ENCODE measurements around the gene FEN1. TPM values are rescaled to one million over a fixed set of nuclear protein-coding genes. Genes with fewer than 3 reads are reported as not detected.

Gene FEN1
- total RNA-seq, 1 experiment from 2014 or later, result 21.5 TPM

DNA sequence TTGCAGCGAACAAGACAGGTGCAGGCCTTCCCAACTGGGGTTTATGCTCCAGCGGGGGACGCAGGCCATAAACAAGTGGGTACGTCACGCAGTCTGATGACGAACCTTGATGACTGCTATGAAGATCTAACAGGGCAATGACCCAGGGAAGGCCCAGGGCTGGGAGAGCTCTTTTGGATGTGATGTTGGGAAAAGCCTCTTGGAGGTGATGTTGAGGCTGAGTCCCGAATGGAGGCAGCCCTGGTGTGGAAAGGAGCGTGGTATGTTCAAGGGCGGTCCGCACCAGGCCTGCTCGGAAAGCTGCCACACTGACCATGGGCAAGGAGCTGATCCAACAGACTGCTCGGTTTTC is 41.2 kb downstream of the FEN1 start:
- ChIA-PET CTCF (interaction anchor here (0.7 kb wide), 1 partner anchor 282 kb away, joined by 3 read pairs; no protein-coding TSS in a partner anchor), POLR2A (interaction anchor here (0.7 to 1.0 kb wide), 2 partner anchors 133 to 134 kb away, joined by 3 read pairs; no protein-coding TSS in a partner anchor)
- Mint-ChIP-seq H3K27me3 (ENCODE audit: insufficient read depth, unreplicated experiment) (no peaks in the 10 kb centered on the region), H3K4me1 (ENCODE audit: insufficient read depth, unreplicated experiment) (peaks cover 8% of the 10 kb centered on the region), H3K9me3 (ENCODE audit: unreplicated experiment) (no peaks in the 10 kb centered on the region), H3K27ac (ENCODE audit: low read depth, unreplicated experiment) (no peak overlapping the region), H3K4me3 (ENCODE audit: unreplicated experiment) (no peak overlapping the region), H3K36me3 (ENCODE audit: insufficient read depth, unreplicated experiment) (no peaks in the 10 kb centered on the region)
- TF ChIP-seq, protein P1, sequence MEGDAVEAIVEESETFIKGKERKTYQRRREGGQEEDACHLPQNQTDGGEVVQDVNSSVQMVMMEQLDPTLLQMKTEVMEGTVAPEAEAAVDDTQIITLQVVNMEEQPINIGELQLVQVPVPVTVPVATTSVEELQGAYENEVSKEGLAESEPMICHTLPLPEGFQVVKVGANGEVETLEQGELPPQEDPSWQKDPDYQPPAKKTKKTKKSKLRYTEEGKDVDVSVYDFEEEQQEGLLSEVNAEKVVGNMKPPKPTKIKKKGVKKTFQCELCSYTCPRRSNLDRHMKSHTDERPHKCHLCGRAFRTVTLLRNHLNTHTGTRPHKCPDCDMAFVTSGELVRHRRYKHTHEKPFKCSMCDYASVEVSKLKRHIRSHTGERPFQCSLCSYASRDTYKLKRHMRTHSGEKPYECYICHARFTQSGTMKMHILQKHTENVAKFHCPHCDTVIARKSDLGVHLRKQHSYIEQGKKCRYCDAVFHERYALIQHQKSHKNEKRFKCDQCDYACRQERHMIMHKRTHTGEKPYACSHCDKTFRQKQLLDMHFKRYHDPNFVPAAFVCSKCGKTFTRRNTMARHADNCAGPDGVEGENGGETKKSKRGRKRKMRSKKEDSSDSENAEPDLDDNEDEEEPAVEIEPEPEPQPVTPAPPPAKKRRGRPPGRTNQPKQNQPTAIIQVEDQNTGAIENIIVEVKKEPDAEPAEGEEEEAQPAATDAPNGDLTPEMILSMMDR (IDR thresholded peaks at IDR 0.05; ENCODE audit: unreplicated experiment), result no peak
- DNase-seq (ENCODE audit: unreplicated experiment), result no peak
- BruUV-seq (replicated peaks), result no TSS peak
- intact Hi-C loops (cut with micrococcal nuclease), result no loop called here

GRCh38 chr11:61834278-61835048 is 41.8 kb downstream of the FEN1 start:
- TF ChIP-seq, protein P1 (IDR thresholded peaks at IDR 0.05; ENCODE audit: unreplicated experiment), result no peak
- Mint-ChIP-seq H3K27me3 (ENCODE audit: insufficient read depth, unreplicated experiment) (no peaks in the 10 kb centered on the region), H3K4me3 (ENCODE audit: unreplicated experiment) (no peak overlapping the region), H3K4me1 (ENCODE audit: insufficient read depth, unreplicated experiment) (peaks cover 8% of the 10 kb centered on the region), H3K27ac (ENCODE audit: low read depth, unreplicated experiment) (no peak overlapping the region), H3K9me3 (ENCODE audit: unreplicated experiment) (no peaks in the 10 kb centered on the region), H3K36me3 (ENCODE audit: insufficient read depth, unreplicated experiment) (no peaks in the 10 kb centered on the region)
- DNase-seq (ENCODE audit: unreplicated experiment), result peak; percentile 49
- ChIA-PET CTCF (interaction anchor here (0.7 kb wide), 1 partner anchor 282 kb away, joined by 3 read pairs; no protein-coding TSS in a partner anchor), POLR2A (interaction anchor here (0.7 to 1.0 kb wide), 2 partner anchors 132 to 134 kb away, joined by 3 read pairs; no protein-coding TSS in a partner anchor)
- intact Hi-C loops (cut with micrococcal nuclease), result no loop called here
- no TSS peak for BruUV-seq (replicated peaks)

DNA sequence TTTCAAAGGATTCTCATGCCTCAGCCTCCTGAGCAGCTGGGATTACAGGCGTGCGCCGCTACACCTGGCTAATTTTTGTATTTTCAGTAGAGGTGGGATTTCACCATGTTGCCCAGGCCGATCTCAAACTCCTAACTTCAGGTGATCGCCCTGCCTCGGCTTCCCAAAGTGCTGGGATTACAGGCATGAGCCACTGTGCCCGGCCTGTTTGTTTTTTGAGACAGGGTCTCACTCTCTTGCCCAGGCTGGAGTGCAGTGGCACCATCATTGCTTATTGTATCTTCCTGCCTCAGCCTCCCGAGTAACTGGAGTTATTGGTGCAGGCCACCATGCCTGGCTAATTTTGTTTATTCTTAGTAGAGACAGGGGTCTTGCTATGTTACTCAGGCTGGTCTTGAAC is 43.5 kb downstream of the FEN1 start:
- intact Hi-C loops (cut with micrococcal nuclease), result no loop called here
- BruUV-seq (replicated peaks), result no TSS peak
- H3K27ac Mint-ChIP-seq (ENCODE audit: low read depth, unreplicated experiment), result no peak overlapping the region
- CTCF ChIA-PET, result interaction anchor here (1.2 to 1.3 kb wide), 2 partner anchors 39 to 62 kb away, joined by 3 to 4 read pairs; no protein-coding TSS in a partner anchor
- no peaks in the 10 kb centered on the region for H3K9me3 Mint-ChIP-seq (ENCODE audit: unreplicated experiment)
- no peaks in the 10 kb centered on the region for H3K27me3 Mint-ChIP-seq (ENCODE audit: insufficient read depth, unreplicated experiment)
- H3K36me3 Mint-ChIP-seq (ENCODE audit: insufficient read depth, unreplicated experiment), result no peaks in the 10 kb centered on the region
- H3K4me3 Mint-ChIP-seq (ENCODE audit: unreplicated experiment), result no peak overlapping the region
- POLR2A ChIA-PET, result no interaction called here
- TF ChIP-seq, protein P1 (IDR thresholded peaks at IDR 0.05; ENCODE audit: unreplicated experiment), result no peak
- no peak for DNase-seq (ENCODE audit: unreplicated experiment)
- H3K4me1 Mint-ChIP-seq (ENCODE audit: insufficient read depth, unreplicated experiment), result no peaks in the 10 kb centered on the region

DNA sequence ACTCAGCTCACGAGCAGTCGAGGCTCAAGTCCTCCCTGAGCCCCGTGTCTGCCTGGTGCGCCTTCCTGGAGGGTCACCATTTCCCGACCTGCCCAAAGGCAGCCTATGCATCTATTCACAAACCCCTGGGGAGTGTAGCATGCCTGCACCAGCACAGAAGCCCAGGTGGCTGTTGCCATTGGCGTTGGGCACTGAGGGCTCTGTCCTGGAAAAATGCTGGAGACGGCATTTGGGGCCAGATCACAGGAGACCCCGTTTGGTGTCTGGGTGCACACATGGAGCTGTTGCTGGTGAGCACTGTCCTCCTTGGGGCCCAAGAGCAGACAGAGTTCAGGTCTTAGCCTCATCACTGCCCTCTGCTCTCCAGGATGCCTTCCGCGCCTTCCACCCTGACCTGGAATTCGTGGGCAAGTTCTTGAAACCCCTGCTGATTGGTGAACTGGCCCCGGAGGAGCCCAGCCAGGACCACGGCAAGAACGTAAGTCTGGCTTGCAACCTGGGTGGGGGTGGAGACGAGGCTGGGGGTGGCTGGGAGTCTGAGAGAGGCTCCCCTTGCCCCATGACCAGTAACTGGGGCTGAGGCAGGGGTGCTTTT is 44.8 kb downstream of the FEN1 start:
- ChIA-PET CTCF (interaction anchor here (0.6 to 1.3 kb wide), 4 partner anchors 61 to 231 kb away, joined by 3 to 4 read pairs (median 3); no protein-coding TSS in a partner anchor), POLR2A (no interaction called here)
- H3K4me3 Mint-ChIP-seq (ENCODE audit: unreplicated experiment), result no peak overlapping the region
- intact Hi-C loops (cut with micrococcal nuclease), result no loop called here
- no peak overlapping the region for H3K27ac Mint-ChIP-seq (ENCODE audit: low read depth, unreplicated experiment)
- DNase-seq (ENCODE audit: unreplicated experiment), result no peak
- no peaks in the 10 kb centered on the region for H3K9me3 Mint-ChIP-seq (ENCODE audit: unreplicated experiment)
- no peaks in the 10 kb centered on the region for H3K27me3 Mint-ChIP-seq (ENCODE audit: insufficient read depth, unreplicated experiment)
- BruUV-seq (replicated peaks), result no TSS peak
- TF ChIP-seq, protein P1 (IDR thresholded peaks at IDR 0.05; ENCODE audit: unreplicated experiment), result no peak
- no peaks in the 10 kb centered on the region for H3K36me3 Mint-ChIP-seq (ENCODE audit: insufficient read depth, unreplicated experiment)
- no peaks in the 10 kb centered on the region for H3K4me1 Mint-ChIP-seq (ENCODE audit: insufficient read depth, unreplicated experiment)

Measured in MCF 10A (cell line).